K562 (cell line): ENCODE measurements around the gene COL24A1. TPM values are rescaled to one million over a fixed set of nuclear protein-coding genes. Genes with fewer than 3 reads are reported as not detected.

Experiments
- ATAC-seq: fragments of 200-7000 bp; cut with Tn5 transposase; 3 replicates; pipeline ENCODE4 v1.9.1; 2020; ENCODE audit warnings: moderate library complexity
- BruUV-seq: library from RNA; stranded (reverse); fragments of 400-500 nt; replicated peaks from 2 replicates; lab custom pipeline; 2021; lab: Mats Ljungman, UMichigan
- CTCF ChIA-PET: fragments of 300-600 bp; formaldehyde crosslinking; extraction: SDS; loops from one replicate; lab custom pipeline; 2021; ENCODE audit warnings: low intra/inter-chr PET ratio; lab: Yijun Ruan, JAX
- POLR2A ChIA-PET: fragments of 300-600, 350-650 bp; sonication (Branson Sonifier 250); formaldehyde crosslinking; extraction: SDS; loops from one replicate; lab custom pipeline; 2021; ENCODE audit warnings: antibody characterized with exemption, inconsistent platforms; lab: Yijun Ruan, JAX
- DNase-seq, 4 experiments: peaks; one replicate each; pipeline versions ENCODE4 v3.0.0 to v3.0.0-alpha.2; 2011 to 2018; ENCODE audit warnings: low spot score in 3 of 4, mixed read lengths in 3 of 4; ENCODE audit errors: extremely low read depth in 1 of 4
- FAIRE-seq: peaks from 2 replicates; lab custom pipeline; 2011; peaks lifted over from hg19 to GRCh38; lab: Jason Lieb, UNC
- H2AFZ ChIP-seq: 2 replicates; pipeline ENCODE4 v1.6.0; 2011; ENCODE audit warnings: low read depth, low read length, control low read depth, inconsistent platforms
- H3K27ac ChIP-seq: fragments of 200-600 bp; 3 replicates; pipeline ENCODE4 v1.8.0; 2011; ENCODE audit warnings: low read depth, mild to moderate bottlenecking, control low read depth, inconsistent platforms, low read length, moderate library complexity, mixed read lengths; ENCODE audit errors: extremely low read depth
- H3K27me3 ChIP-seq, 2 experiments: fragments of 300-600 bp in 1 of 2; 2 replicates in 1 of 2; 3 replicates in 1 of 2; pipeline versions ENCODE4 v1.6.0 to v1.8.0; 2011; ENCODE audit warnings: inconsistent platforms in 2 of 2, low read length in 2 of 2, mild to moderate bottlenecking in 1 of 2, mixed read lengths in 1 of 2, moderate library complexity in 1 of 2; ENCODE audit not compliant: control insufficient read depth in 2 of 2, insufficient read depth in 2 of 2
- H3K36me3 ChIP-seq: fragments of 300-600 bp; 3 replicates; pipeline ENCODE4 v1.8.0; 2011; ENCODE audit warnings: mild to moderate bottlenecking, low read length, inconsistent platforms; ENCODE audit not compliant: control insufficient read depth, insufficient read depth
- H3K4me1 ChIP-seq, 2 experiments: fragments of 200-600 bp in 1 of 2; replicated peaks in 1 of 2; 2 replicates in 1 of 2; 3 replicates in 1 of 2; pipeline versions ENCODE4 v1.5.1 to v1.8.0; 2011; ENCODE audit warnings: inconsistent platforms in 2 of 2, low read length in 2 of 2, mild to moderate bottlenecking in 1 of 2, mixed read lengths in 1 of 2, moderate library complexity in 1 of 2; ENCODE audit not compliant: control insufficient read depth in 2 of 2, insufficient read depth in 2 of 2
- H3K4me2 ChIP-seq: 2 replicates; pipeline ENCODE4 v1.6.1; 2011; ENCODE audit warnings: low read length, control low read depth, inconsistent platforms, mixed read lengths; ENCODE audit not compliant: insufficient read depth
- H3K4me3 ChIP-seq: fragments of 200-600 bp; sonication (generic), shearing (Covaris generic); 2 replicates; pipeline ENCODE4 v1.5.1; 2016; ENCODE audit warnings: control low read depth, inconsistent platforms
- H3K79me2 ChIP-seq: fragments of 200-600 bp; 3 replicates; pipeline ENCODE4 v1.8.0; 2011; ENCODE audit warnings: low read length, inconsistent platforms; ENCODE audit not compliant: control insufficient read depth, insufficient read depth
- H3K9ac ChIP-seq, 2 experiments: 2 replicates each; pipeline versions ENCODE4 v1.6.0 to v1.6.1; 2011; ENCODE audit warnings: low read depth in 2 of 2, low read length in 2 of 2, control low read depth in 1 of 2, inconsistent platforms in 1 of 2, mild to moderate bottlenecking in 1 of 2, mixed read lengths in 1 of 2; ENCODE audit not compliant: insufficient read depth in 1 of 2
- H3K9me1 ChIP-seq: one replicate; pipeline ENCODE4 v1.6.0; 2011; ENCODE audit warnings: inconsistent platforms, mild to moderate bottlenecking, low read length, moderate library complexity; ENCODE audit not compliant: control insufficient read depth, insufficient read depth
- H3K9me3 ChIP-seq: replicated peaks from 2 replicates; pipeline ENCODE4 v1.5.1; 2011; ENCODE audit warnings: low read depth, low read length, inconsistent platforms; ENCODE audit not compliant: control insufficient read depth, insufficient read depth
- H4K20me1 ChIP-seq: replicated peaks from 2 replicates; pipeline ENCODE4 v1.6.1; 2011; ENCODE audit warnings: low read length, inconsistent platforms, mixed read lengths; ENCODE audit not compliant: control insufficient read depth, insufficient read depth
- KLF13 ChIP-seq: fragments of 450-650 bp; IDR thresholded peaks from 2 replicates; pipeline ENCODE4 v1.6.1; 2016; ENCODE audit warnings: missing genetic modification characterization, low read depth, mild to moderate bottlenecking, missing compliant biosample characterization, moderate library complexity, borderline replicate concordance
- NCOR1 ChIP-seq: fragments of 450-650 bp; IDR thresholded peaks from 2 replicates; pipeline ENCODE4 v1.6.1; 2016; ENCODE audit warnings: mild to moderate bottlenecking, moderate library complexity
- NFIX ChIP-seq: fragments of 250-450 bp; sonication (Bioruptor Pico); IDR thresholded peaks from 2 replicates; pipeline ENCODE4 v1.4.0; 2020; ENCODE audit warnings: low read depth, mild to moderate bottlenecking, moderate library complexity
- SP2 ChIP-seq: IDR thresholded peaks from 2 replicates; pipeline ENCODE4 v1.6.1; 2011; ENCODE audit warnings: mild to moderate bottlenecking, low read depth, low read length, moderate library complexity; ENCODE audit not compliant: poor library complexity, severe bottlenecking; ENCODE audit errors: extremely low read depth
- ZFP30 ChIP-seq: fragments of 250-450 bp; sonication (Bioruptor Pico); IDR thresholded peaks from 2 replicates; pipeline ENCODE4 v1.8.0; 2022; ENCODE audit warnings: moderate library complexity, mild to moderate bottlenecking, inconsistent platforms, borderline replicate concordance
- ZNF133 ChIP-seq: fragments of 250-450 bp; sonication (Bioruptor Pico); IDR thresholded peaks from 2 replicates; pipeline ENCODE4 v1.4.0; 2020; ENCODE audit warnings: mild to moderate bottlenecking
- ZNF57 ChIP-seq: fragments of 450-650 bp; formaldehyde crosslinking; IDR thresholded peaks from 2 replicates; pipeline ENCODE4 v1.4.0; 2020; ENCODE audit warnings: mild to moderate bottlenecking, moderate library complexity
- WGBS: fragments of 100-300 bp; shearing (Covaris generic); methylation state at CpG from one replicate; pipeline ENCODE4 v1.1.6; 2016; ENCODE audit warnings: low coverage, mixed read lengths; ENCODE audit not compliant: insufficient coverage; ENCODE audit errors: missing lambda C conversion rate; 5-methylcytosine and 5-hydroxymethylcytosine counted together
- in situ Hi-C: fragments of 300-500 bp; cut with MboI; formaldehyde crosslinking; loops from 4 replicates; pipeline ENCODE4 v1.15.0; 2018; ENCODE audit warnings: inconsistent platforms, mixed read lengths
- intact Hi-C: fragments of 100-400 bp; cut with micrococcal nuclease; formaldehyde crosslinking; loops from 2 replicates; pipeline ENCODE4 v1.14.2; 2022
- polyA plus RNA-seq, 8 experiments: library from polyadenylated mRNA; depleted of rRNA in 4 of 8; stranded (reverse) in 5 of 8; unstranded in 3 of 8; fragments of >200 nt; fragmentation: Nextera tagmentation in 2 of 8; fragmentation: Illumina TruSeq in 1 of 8; extraction: Ambion mirVana in 2 of 8; extraction: Trizol in 1 of 8; gene quantifications; 2 replicates each; pipeline versions ENCODE4 v1.2.1 to v1.2.3, GENCODE V29; 2011 to 2014; ENCODE audit warnings: inconsistent platforms in 1 of 8, missing spikeins in 1 of 8
- total RNA-seq, 7 experiments: library from RNA; depleted of rRNA in 6 of 7; stranded (reverse); fragments of >200 nt in 6 of 7; fragmentation: Illumina TruSeq in 2 of 7; extraction: Trizol in 2 of 7; gene quantifications; 2 replicates each; pipeline versions ENCODE4 v1.2.1 to v1.2.3, GENCODE V29; 2011 to 2021; ENCODE audit warnings: low replicate concordance in 1 of 7
- TF ChIP-seq, protein P1 (sequence below): sonication (generic); formaldehyde crosslinking; IDR thresholded peaks from 2 replicates; pipeline ENCODE4 v1.5.0; 2020; ENCODE audit warnings: missing genetic modification reagents
- TF ChIP-seq, protein P2 (sequence below), 2 experiments: fragments of 200-800 bp in 1 of 2; sonication (Bioruptor generic) in 1 of 2; sonication (generic) in 1 of 2; formaldehyde crosslinking in 1 of 2; IDR thresholded peaks in 1 of 2; conservative IDR thresholded peaks in 1 of 2; 2 replicates each; pipeline versions ENCODE4 v1.5.0 to v1.6.1; 2016 to 2020; ENCODE audit warnings: missing compliant biosample characterization in 1 of 2, missing genetic modification characterization in 1 of 2, missing genetic modification reagents in 1 of 2
- TF ChIP-seq, protein P3 (sequence below): fragments of 450-650 bp; IDR thresholded peaks from 2 replicates; pipeline ENCODE4 v1.6.1; 2017; ENCODE audit warnings: antibody characterized with exemption, mild to moderate bottlenecking
- TF ChIP-seq, protein P4 (sequence below): fragments of 250-450 bp; sonication (Bioruptor Pico); IDR thresholded peaks from 2 replicates; pipeline ENCODE4 v1.8.0; 2021; ENCODE audit warnings: borderline replicate concordance, mild to moderate bottlenecking, moderate library complexity; ENCODE audit not compliant: poor library complexity, severe bottlenecking

Gene COL24A1
- total and polyA plus RNA-seq, 9 of the 15 experiments (the other 6 are each of a cell fraction or from before 2014, with no cell fraction given), result 0.01 to 0.06 (median 0.03) TPM; not detected in 2

DNA sequence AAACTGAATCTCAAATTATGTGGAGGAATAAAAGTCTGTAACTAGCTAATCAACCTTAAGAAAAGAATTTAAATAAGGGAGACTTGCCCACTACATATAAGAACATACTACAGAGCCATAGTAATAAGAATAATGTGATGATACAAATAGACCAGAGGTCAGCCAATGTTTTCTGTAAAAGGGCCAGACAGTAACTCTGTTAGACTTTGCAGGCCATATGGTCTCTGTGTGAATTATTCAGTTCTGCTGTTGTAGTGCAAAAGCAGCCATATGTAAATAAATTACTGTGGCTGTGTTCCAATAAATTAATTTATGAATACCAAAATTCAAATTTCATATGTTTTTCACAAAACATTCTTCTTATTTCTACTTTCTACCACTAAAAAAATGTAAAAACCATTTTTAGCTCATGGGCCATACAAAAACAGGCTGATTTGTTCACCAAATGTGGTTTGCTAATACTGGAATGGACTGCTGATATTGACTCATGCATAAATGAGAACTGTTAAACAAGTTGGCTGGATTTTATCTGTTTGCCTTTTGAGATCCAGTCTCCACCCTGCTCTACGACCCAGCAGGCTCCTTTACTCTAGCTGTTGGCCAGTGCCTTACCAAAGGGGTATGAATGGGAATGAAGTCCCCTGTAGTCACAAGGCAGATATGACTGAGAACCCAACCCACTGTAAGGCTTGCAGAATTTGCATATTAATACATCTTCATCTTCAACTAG, 350.2 kb downstream of the COL24A1 start:
- BruUV-seq, result no TSS peak
- Histone ChIP-seq H3K4me2 (no peak overlapping the region), H3K27me3 (no peaks in the 10 kb centered on the region), H4K20me1 (no peaks in the 10 kb centered on the region), H3K4me3 (no peak overlapping the region), H3K9me1 (no peaks in the 10 kb centered on the region), H3K9me3 (no peaks in the 10 kb centered on the region), H3K4me1 (no peaks in the 10 kb centered on the region), H3K9ac (no peak overlapping the region), H3K36me3 (no peaks in the 10 kb centered on the region), H3K79me2 (no peaks in the 10 kb centered on the region), H2AFZ (no peak overlapping the region), H3K27ac (no peak overlapping the region)
- intact Hi-C loops (no loop called here), in situ Hi-C loops (no loop called here)
- 0% methylated on average over 1 of the region's 1 CpG for WGBS
- DNase-seq (no peak), ATAC-seq (no peak), FAIRE-seq (no peak)
- ChIA-PET POLR2A (no interaction called here), CTCF (no interaction called here)
- TF ChIP-seq, protein P1, sequence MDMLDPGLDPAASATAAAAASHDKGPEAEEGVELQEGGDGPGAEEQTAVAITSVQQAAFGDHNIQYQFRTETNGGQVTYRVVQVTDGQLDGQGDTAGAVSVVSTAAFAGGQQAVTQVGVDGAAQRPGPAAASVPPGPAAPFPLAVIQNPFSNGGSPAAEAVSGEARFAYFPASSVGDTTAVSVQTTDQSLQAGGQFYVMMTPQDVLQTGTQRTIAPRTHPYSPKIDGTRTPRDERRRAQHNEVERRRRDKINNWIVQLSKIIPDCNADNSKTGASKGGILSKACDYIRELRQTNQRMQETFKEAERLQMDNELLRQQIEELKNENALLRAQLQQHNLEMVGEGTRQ (CRISPR knock-in tag), result no peak
- TF ChIP-seq NFIX (no peak), ZFP30 (CRISPR knock-in tag) (no peak), ZNF133 (no peak), SP2 (no peak), ZNF57 (no peak), KLF13 (tag) (no peak), NCOR1 (no peak)
- TF ChIP-seq, protein P2, sequence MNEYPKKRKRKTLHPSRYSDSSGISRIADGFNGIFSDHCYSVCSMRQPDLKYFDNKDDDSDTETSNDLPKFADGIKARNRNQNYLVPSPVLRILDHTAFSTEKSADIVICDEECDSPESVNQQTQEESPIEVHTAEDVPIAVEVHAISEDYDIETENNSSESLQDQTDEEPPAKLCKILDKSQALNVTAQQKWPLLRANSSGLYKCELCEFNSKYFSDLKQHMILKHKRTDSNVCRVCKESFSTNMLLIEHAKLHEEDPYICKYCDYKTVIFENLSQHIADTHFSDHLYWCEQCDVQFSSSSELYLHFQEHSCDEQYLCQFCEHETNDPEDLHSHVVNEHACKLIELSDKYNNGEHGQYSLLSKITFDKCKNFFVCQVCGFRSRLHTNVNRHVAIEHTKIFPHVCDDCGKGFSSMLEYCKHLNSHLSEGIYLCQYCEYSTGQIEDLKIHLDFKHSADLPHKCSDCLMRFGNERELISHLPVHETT (CRISPR knock-in tag; conservative IDR thresholded peaks at IDR 0.05 in 1 of 2, IDR thresholded peaks at IDR 0.05 in 1 of 2), result no peak
- TF ChIP-seq, protein P3, sequence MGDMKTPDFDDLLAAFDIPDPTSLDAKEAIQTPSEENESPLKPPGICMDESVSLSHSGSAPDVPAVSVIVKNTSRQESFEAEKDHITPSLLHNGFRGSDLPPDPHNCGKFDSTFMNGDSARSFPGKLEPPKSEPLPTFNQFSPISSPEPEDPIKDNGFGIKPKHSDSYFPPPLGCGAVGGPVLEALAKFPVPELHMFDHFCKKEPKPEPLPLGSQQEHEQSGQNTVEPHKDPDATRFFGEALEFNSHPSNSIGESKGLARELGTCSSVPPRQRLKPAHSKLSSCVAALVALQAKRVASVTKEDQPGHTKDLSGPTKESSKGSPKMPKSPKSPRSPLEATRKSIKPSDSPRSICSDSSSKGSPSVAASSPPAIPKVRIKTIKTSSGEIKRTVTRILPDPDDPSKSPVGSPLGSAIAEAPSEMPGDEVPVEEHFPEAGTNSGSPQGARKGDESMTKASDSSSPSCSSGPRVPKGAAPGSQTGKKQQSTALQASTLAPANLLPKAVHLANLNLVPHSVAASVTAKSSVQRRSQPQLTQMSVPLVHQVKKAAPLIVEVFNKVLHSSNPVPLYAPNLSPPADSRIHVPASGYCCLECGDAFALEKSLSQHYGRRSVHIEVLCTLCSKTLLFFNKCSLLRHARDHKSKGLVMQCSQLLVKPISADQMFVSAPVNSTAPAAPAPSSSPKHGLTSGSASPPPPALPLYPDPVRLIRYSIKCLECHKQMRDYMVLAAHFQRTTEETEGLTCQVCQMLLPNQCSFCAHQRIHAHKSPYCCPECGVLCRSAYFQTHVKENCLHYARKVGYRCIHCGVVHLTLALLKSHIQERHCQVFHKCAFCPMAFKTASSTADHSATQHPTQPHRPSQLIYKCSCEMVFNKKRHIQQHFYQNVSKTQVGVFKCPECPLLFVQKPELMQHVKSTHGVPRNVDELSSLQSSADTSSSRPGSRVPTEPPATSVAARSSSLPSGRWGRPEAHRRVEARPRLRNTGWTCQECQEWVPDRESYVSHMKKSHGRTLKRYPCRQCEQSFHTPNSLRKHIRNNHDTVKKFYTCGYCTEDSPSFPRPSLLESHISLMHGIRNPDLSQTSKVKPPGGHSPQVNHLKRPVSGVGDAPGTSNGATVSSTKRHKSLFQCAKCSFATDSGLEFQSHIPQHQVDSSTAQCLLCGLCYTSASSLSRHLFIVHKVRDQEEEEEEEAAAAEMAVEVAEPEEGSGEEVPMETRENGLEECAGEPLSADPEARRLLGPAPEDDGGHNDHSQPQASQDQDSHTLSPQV, result no peak
- TF ChIP-seq, protein P4, sequence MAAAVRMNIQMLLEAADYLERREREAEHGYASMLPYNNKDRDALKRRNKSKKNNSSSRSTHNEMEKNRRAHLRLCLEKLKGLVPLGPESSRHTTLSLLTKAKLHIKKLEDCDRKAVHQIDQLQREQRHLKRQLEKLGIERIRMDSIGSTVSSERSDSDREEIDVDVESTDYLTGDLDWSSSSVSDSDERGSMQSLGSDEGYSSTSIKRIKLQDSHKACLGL (CRISPR knock-in tag), result no peak
